ENCODE data around the gene NHERF1.

Gene NHERF1

DNA sequence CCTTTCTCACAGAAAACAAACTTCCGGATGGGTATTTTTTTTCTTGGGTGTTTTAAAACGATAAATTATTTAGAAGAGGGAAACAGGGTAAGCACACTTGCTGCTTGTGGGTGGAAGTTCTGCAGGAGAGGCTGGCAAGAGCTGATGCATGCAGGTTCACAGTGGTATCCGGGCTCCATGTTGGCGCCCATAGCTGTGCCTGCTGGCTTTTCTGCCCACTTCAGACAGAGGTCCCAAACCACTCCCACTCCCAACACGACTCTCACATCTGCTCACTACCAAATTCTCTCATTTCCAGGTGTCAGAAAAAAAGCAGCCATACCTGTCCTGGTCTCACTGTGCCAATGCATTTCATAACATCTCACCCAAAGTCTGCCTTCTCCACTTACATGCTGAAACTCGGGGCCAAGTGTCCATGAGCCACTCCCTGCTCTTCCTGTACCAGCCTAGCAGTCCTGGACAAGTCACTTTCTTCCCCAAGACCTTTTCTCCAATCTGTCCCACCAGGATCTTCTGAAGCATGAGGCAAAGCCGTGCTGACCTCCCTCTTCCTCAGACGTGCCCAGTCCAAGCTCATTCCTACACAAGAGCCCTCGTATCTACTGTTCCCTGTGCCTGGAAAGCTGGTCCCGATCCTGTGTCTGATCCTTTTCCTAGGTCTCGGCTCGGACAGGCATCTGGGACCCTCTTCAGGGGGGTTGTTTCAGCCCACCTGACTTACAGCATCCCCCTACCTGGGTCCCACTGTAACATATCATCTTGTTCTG, 37.2 kb upstream of the NHERF1 start:
- POLR2A ChIA-PET = interaction anchor here (0.7 kb wide), 1 partner anchor 46 kb away, joined by 3 read pairs; no protein-coding TSS in a partner anchor
- CTCF ChIA-PET = interaction anchor here (0.6 to 1.0 kb wide), 3 partner anchors 9 to 344 kb away, joined by 3 to 6 read pairs (median 3); no protein-coding TSS in a partner anchor
- H3K9me3 ChIP-seq (ENCODE audit: control insufficient read depth, insufficient read depth, low read depth, low read length) = no peaks in the 10 kb centered on the region

DNA sequence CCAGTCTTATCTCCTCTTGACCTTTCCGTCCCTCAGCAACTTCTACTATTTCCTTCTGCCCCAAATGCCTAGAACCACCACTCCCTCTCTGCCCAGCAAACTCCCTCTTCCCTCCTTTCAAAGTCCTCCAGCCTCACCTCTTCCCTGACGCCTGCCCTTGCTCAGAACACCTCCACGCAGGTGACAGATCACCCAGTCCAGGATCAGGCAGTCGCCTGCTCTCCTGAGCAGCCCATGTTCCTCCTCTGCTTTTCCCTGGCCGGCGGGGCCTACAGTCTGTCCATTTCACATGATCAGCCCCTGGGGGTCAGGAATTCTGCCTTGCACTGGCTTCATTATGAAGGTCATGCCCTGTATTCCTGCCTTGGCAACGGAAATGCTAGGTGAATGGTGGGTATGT, 36.1 kb upstream of the NHERF1 start:
- POLR2A ChIA-PET = no interaction called here
- H3K27ac ChIP-seq (ENCODE audit: extremely low read depth, low read depth, low read length) = no peak overlapping the region
- CTCF ChIA-PET = no interaction called here
- no peaks in the 10 kb centered on the region for H3K9me3 ChIP-seq (ENCODE audit: control insufficient read depth, insufficient read depth, low read depth, low read length)
- peaks cover 3% of the 10 kb centered on the region; the same call in 1 of the 2 replicates for H3K4me1 ChIP-seq (ENCODE audit: control insufficient read depth, insufficient read depth, low read length)
- no peak overlapping the region for H3K4me3 ChIP-seq (ENCODE audit: low read depth, low read length)
- TF ChIP-seq ZNF610 (tag by site-specific recombination; IDR thresholded peaks at IDR 0.05; ENCODE audit: borderline replicate concordance) (no peak), ZNF416 (tag by site-specific recombination; IDR thresholded peaks at IDR 0.05) (no peak), ZNF211 (tag by site-specific recombination; IDR thresholded peaks at IDR 0.05; ENCODE audit: low read depth) (no peak), ZNF530 (tag by site-specific recombination; IDR thresholded peaks at IDR 0.05; ENCODE audit: low read depth) (no peak), ZNF335 (tag by site-specific recombination; conservative IDR thresholded peaks at IDR 0.05) (no peak), KLF16 (tag by site-specific recombination; IDR thresholded peaks at IDR 0.05) (no peak), ZBTB17 (tag by site-specific recombination; IDR thresholded peaks at IDR 0.05) (no peak), ZNF394 (tag by site-specific recombination; IDR thresholded peaks at IDR 0.05; ENCODE audit: borderline replicate concordance) (no peak), ZNF76 (tag by site-specific recombination; IDR thresholded peaks at IDR 0.05; ENCODE audit: borderline replicate concordance, low read depth) (no peak), HOXA7 (CRISPR knock-in tag; IDR thresholded peaks at IDR 0.05; ENCODE audit: borderline replicate concordance) (no peak), SP7 (tag by site-specific recombination; IDR thresholded peaks at IDR 0.05) (no peak), MZF1 (tag by site-specific recombination; IDR thresholded peaks at IDR 0.05; ENCODE audit: borderline replicate concordance) (no peak), SP2 (tag by site-specific recombination; IDR thresholded peaks at IDR 0.05) (no peak)
- TF ChIP-seq, protein P1, sequence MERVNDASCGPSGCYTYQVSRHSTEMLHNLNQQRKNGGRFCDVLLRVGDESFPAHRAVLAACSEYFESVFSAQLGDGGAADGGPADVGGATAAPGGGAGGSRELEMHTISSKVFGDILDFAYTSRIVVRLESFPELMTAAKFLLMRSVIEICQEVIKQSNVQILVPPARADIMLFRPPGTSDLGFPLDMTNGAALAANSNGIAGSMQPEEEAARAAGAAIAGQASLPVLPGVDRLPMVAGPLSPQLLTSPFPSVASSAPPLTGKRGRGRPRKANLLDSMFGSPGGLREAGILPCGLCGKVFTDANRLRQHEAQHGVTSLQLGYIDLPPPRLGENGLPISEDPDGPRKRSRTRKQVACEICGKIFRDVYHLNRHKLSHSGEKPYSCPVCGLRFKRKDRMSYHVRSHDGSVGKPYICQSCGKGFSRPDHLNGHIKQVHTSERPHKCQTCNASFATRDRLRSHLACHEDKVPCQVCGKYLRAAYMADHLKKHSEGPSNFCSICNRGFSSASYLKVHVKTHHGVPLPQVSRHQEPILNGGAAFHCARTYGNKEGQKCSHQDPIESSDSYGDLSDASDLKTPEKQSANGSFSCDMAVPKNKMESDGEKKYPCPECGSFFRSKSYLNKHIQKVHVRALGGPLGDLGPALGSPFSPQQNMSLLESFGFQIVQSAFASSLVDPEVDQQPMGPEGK (tag by site-specific recombination; IDR thresholded peaks at IDR 0.05) = no peak
- TF ChIP-seq, protein P2, sequence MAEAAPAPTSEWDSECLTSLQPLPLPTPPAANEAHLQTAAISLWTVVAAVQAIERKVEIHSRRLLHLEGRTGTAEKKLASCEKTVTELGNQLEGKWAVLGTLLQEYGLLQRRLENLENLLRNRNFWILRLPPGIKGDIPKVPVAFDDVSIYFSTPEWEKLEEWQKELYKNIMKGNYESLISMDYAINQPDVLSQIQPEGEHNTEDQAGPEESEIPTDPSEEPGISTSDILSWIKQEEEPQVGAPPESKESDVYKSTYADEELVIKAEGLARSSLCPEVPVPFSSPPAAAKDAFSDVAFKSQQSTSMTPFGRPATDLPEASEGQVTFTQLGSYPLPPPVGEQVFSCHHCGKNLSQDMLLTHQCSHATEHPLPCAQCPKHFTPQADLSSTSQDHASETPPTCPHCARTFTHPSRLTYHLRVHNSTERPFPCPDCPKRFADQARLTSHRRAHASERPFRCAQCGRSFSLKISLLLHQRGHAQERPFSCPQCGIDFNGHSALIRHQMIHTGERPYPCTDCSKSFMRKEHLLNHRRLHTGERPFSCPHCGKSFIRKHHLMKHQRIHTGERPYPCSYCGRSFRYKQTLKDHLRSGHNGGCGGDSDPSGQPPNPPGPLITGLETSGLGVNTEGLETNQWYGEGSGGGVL (tag by site-specific recombination; IDR thresholded peaks at IDR 0.05) = no peak
- TF ChIP-seq, protein P3, sequence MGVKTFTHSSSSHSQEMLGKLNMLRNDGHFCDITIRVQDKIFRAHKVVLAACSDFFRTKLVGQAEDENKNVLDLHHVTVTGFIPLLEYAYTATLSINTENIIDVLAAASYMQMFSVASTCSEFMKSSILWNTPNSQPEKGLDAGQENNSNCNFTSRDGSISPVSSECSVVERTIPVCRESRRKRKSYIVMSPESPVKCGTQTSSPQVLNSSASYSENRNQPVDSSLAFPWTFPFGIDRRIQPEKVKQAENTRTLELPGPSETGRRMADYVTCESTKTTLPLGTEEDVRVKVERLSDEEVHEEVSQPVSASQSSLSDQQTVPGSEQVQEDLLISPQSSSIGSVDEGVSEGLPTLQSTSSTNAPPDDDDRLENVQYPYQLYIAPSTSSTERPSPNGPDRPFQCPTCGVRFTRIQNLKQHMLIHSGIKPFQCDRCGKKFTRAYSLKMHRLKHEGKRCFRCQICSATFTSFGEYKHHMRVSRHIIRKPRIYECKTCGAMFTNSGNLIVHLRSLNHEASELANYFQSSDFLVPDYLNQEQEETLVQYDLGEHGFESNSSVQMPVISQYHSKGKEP (tag by site-specific recombination; IDR thresholded peaks at IDR 0.05) = no peak
- TF ChIP-seq, protein P4, sequence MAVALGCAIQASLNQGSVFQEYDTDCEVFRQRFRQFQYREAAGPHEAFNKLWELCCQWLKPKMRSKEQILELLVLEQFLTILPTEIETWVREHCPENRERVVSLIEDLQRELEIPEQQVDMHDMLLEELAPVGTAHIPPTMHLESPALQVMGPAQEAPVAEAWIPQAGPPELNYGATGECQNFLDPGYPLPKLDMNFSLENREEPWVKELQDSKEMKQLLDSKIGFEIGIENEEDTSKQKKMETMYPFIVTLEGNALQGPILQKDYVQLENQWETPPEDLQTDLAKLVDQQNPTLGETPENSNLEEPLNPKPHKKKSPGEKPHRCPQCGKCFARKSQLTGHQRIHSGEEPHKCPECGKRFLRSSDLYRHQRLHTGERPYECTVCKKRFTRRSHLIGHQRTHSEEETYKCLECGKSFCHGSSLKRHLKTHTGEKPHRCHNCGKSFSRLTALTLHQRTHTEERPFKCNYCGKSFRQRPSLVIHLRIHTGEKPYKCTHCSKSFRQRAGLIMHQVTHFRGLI (tag by site-specific recombination; IDR thresholded peaks at IDR 0.05) = no peak
- TF ChIP-seq, protein P5, sequence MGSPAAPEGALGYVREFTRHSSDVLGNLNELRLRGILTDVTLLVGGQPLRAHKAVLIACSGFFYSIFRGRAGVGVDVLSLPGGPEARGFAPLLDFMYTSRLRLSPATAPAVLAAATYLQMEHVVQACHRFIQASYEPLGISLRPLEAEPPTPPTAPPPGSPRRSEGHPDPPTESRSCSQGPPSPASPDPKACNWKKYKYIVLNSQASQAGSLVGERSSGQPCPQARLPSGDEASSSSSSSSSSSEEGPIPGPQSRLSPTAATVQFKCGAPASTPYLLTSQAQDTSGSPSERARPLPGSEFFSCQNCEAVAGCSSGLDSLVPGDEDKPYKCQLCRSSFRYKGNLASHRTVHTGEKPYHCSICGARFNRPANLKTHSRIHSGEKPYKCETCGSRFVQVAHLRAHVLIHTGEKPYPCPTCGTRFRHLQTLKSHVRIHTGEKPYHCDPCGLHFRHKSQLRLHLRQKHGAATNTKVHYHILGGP (tag by site-specific recombination; IDR thresholded peaks at IDR 0.05) = no peak
- TF ChIP-seq, protein P6, sequence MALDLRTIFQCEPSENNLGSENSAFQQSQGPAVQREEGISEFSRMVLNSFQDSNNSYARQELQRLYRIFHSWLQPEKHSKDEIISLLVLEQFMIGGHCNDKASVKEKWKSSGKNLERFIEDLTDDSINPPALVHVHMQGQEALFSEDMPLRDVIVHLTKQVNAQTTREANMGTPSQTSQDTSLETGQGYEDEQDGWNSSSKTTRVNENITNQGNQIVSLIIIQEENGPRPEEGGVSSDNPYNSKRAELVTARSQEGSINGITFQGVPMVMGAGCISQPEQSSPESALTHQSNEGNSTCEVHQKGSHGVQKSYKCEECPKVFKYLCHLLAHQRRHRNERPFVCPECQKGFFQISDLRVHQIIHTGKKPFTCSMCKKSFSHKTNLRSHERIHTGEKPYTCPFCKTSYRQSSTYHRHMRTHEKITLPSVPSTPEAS (tag by site-specific recombination; IDR thresholded peaks at IDR 0.05) = no peak
- H3K36me3 ChIP-seq (ENCODE audit: control insufficient read depth in 2 of 2, insufficient read depth in 1 of 2, low read length in 2 of 2) = no peaks in the 10 kb centered on the region

More for the DNA sequence above, 37.2 kb upstream of the NHERF1 start:
- Histone ChIP-seq H3K4me3 (ENCODE audit: low read depth, low read length) (no peak overlapping the region), H3K27ac (ENCODE audit: extremely low read depth, low read depth, low read length) (no peak overlapping the region), H3K4me1 (ENCODE audit: control insufficient read depth, insufficient read depth, low read length) (peaks cover 3% of the 10 kb centered on the region; the same call in 1 of the 2 replicates), H3K36me3 (ENCODE audit: control insufficient read depth in 2 of 2, insufficient read depth in 1 of 2, low read length in 2 of 2) (no peaks in the 10 kb centered on the region)
- no peak for TF ChIP-seq ZNF324 (tag by site-specific recombination; IDR thresholded peaks at IDR 0.05)
- TF ChIP-seq ZNF335 (tag by site-specific recombination; conservative IDR thresholded peaks at IDR 0.05) = peak; percentile 57
